Keratinocyte (primary cell): ENCODE data around the gene PRKAG2. TPM values are rescaled to one million over a fixed set of nuclear protein-coding genes. Genes with fewer than 3 reads are reported as not detected.

Experiments
- DNase-seq: peaks from one replicate; pipeline ENCODE4 v3.0.0-alpha.2; 2011; ENCODE audit warnings: low read depth, missing footprints, low spot score
- FAIRE-seq: peaks from 2 replicates; lab custom pipeline; 2011; peaks lifted over from hg19 to GRCh38; lab: Jason Lieb, UNC
- H2AFZ ChIP-seq: 2 replicates; pipeline ENCODE4 v1.6.0; 2012; ENCODE audit warnings: low read length, control low read depth, inconsistent platforms; ENCODE audit not compliant: control insufficient read depth
- H3K27ac ChIP-seq: 2 replicates; pipeline ENCODE4 v1.5.1; 2011; ENCODE audit warnings: low read length; ENCODE audit not compliant: control insufficient read depth, insufficient read depth
- H3K27me3 ChIP-seq: 3 replicates; pipeline ENCODE4 v1.6.0; 2011; ENCODE audit warnings: low read length; ENCODE audit not compliant: control insufficient read depth, insufficient read depth; ENCODE audit errors: extremely low read depth
- H3K36me3 ChIP-seq, 2 experiments: 2 replicates in 1 of 2; 3 replicates in 1 of 2; pipeline ENCODE4 v1.5.1; 2011; ENCODE audit warnings: low read length in 2 of 2, mild to moderate bottlenecking in 1 of 2; ENCODE audit not compliant: control insufficient read depth in 2 of 2, insufficient read depth in 2 of 2; ENCODE audit errors: extremely low read depth in 1 of 2
- H3K4me1 ChIP-seq: 3 replicates; pipeline ENCODE4 v1.5.1; 2011; ENCODE audit warnings: low read length; ENCODE audit not compliant: control insufficient read depth, insufficient read depth; ENCODE audit errors: extremely low read depth
- H3K4me2 ChIP-seq: 3 replicates; pipeline ENCODE4 v1.6.0; 2011; ENCODE audit warnings: low read depth, low read length; ENCODE audit not compliant: control insufficient read depth, insufficient read depth; ENCODE audit errors: extremely low read depth
- H3K4me3 ChIP-seq, 3 experiments: fragments of 200-600 bp in 1 of 3; sonication (generic) in 1 of 3; 2 replicates in 2 of 3; 3 replicates in 1 of 3; pipeline ENCODE4 v1.5.1; 2011 to 2016; ENCODE audit warnings: low read length in 3 of 3, mild to moderate bottlenecking in 3 of 3, control low read depth in 2 of 3, inconsistent platforms in 1 of 3, low read depth in 1 of 3, mixed read lengths in 1 of 3, mixed run types in 1 of 3, moderate library complexity in 1 of 3; ENCODE audit not compliant: control insufficient read depth in 2 of 3, insufficient read depth in 2 of 3; ENCODE audit errors: extremely low read depth in 1 of 3
- H3K79me2 ChIP-seq: 2 replicates; pipeline ENCODE4 v1.6.0; 2012; ENCODE audit warnings: low read length; ENCODE audit not compliant: control insufficient read depth, insufficient read depth
- H3K9ac ChIP-seq: 3 replicates; pipeline ENCODE4 v1.6.0; 2011; ENCODE audit warnings: low read length; ENCODE audit not compliant: control insufficient read depth, insufficient read depth; ENCODE audit errors: extremely low read depth
- H3K9me1 ChIP-seq: 3 replicates; pipeline ENCODE4 v1.6.0; 2011; ENCODE audit warnings: low read length; ENCODE audit not compliant: control insufficient read depth, insufficient read depth; ENCODE audit errors: extremely low read depth
- H3K9me3 ChIP-seq: 2 replicates; pipeline ENCODE4 v1.5.1; 2012; ENCODE audit warnings: low read depth, low read length; ENCODE audit not compliant: control insufficient read depth
- H4K20me1 ChIP-seq: 3 replicates; pipeline ENCODE4 v1.6.0; 2011; ENCODE audit warnings: low read length; ENCODE audit not compliant: control insufficient read depth, insufficient read depth; ENCODE audit errors: extremely low read depth
- CTCF ChIP-seq, 3 experiments: IDR thresholded peaks in 1 of 3; conservative IDR thresholded peaks in 1 of 3; optimal IDR thresholded peaks in 1 of 3; 2 replicates in 2 of 3; 3 replicates in 1 of 3; pipeline versions ENCODE3 to v1.5.1; 2011; ENCODE audit warnings: low read length in 3 of 3, mild to moderate bottlenecking in 3 of 3, moderate library complexity in 2 of 3, control low read depth in 1 of 3, inconsistent platforms in 1 of 3; ENCODE audit not compliant: insufficient read depth in 2 of 3; ENCODE audit errors: extremely low read depth in 1 of 3
- EZH2 ChIP-seq: IDR thresholded peaks from one replicate; pipeline ENCODE4 v1.6.1; 2012; ENCODE audit warnings: inconsistent platforms, mild to moderate bottlenecking, low read length, moderate library complexity
- dilution Hi-C: fragments of 300-500 bp; cut with MboI; formaldehyde crosslinking; loops from one replicate; pipeline ENCODE4 v1.7.0; 2020; ENCODE audit warnings: low sequenced_read_pairs; ENCODE audit not compliant: extremely low pct_ligation_motif_present
- polyA plus RNA-seq, 5 experiments: library from polyadenylated mRNA; depleted of rRNA in 3 of 5; stranded (reverse) in 3 of 5; stranded (forward) in 1 of 5; unstranded in 1 of 5; fragments of >200 nt; gene quantifications; 1 replicate in 1 of 5; 2 replicates in 3 of 5; 3 replicates in 1 of 5; pipeline versions ENCODE4 v1.2.1 to v1.2.3, GENCODE V29; 2011 to 2012; ENCODE audit warnings: missing spikeins in 2 of 5, low read depth in 1 of 5, low replicate concordance in 1 of 5

The PRKAG2 gene
- polyA plus RNA-seq, 1 donor (not counting 4 experiments of a cell fraction or from before 2014, with no cell fraction given), result 39.5 TPM

DNA sequence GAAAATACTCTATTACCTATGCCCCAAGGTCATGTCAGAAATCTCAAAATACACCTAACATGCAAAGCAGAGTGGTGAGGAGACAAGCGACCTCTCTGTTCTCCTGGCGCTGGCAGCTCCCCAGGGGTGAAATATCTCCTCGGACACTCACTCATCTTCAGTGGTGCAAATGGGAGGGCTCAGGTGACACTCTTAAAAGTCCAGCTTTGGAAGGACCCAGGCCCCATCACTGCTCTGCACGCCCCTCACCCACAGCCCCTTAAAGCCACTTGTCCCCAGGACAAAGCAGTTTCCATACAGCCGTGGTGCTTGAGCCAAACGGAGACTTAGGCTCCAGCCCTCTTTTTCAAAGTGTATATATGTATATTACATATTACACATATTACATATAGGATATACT is 12.4 kb downstream of the PRKAG2 start:
- no peaks in the 10 kb centered on the region for H3K9me1 ChIP-seq
- no peak overlapping the region for H3K4me3 ChIP-seq
- H3K9me3 ChIP-seq, result no peaks in the 10 kb centered on the region
- H3K4me1 ChIP-seq, result no peaks in the 10 kb centered on the region
- no peak for FAIRE-seq
- no peaks in the 10 kb centered on the region for H3K79me2 ChIP-seq
- no peak overlapping the region for H3K4me2 ChIP-seq
- no peaks in the 10 kb centered on the region for H4K20me1 ChIP-seq
- H3K36me3 ChIP-seq, result no peaks in the 10 kb centered on the region
- no peak for TF ChIP-seq EZH2
- TF ChIP-seq CTCF (optimal IDR thresholded peaks at IDR 0.05 in 1 of 3, IDR thresholded peaks at IDR 0.05 in 1 of 3, conservative IDR thresholded peaks at IDR 0.05 in 1 of 3; ENCODE audit: extremely low read depth in 1 of 3, insufficient read depth in 2 of 3, low read length in 3 of 3), result no peak
- no peak overlapping the region for H3K27ac ChIP-seq
- H3K27me3 ChIP-seq, result no peaks in the 10 kb centered on the region
- H2AFZ ChIP-seq, result no peak overlapping the region
- DNase-seq, result no peak
- dilution Hi-C loops, result no loop called here
- H3K9ac ChIP-seq, result no peak overlapping the region

GRCh38 chr7:151864081-151864480 is 12.8 kb downstream of the PRKAG2 start:
- H3K4me1 ChIP-seq, result no peaks in the 10 kb centered on the region
- H4K20me1 ChIP-seq, result no peaks in the 10 kb centered on the region
- H3K36me3 ChIP-seq, result no peaks in the 10 kb centered on the region
- no peaks in the 10 kb centered on the region for H3K9me3 ChIP-seq
- dilution Hi-C loops, result no loop called here
- TF ChIP-seq CTCF (optimal IDR thresholded peaks at IDR 0.05 in 1 of 3, IDR thresholded peaks at IDR 0.05 in 1 of 3, conservative IDR thresholded peaks at IDR 0.05 in 1 of 3; ENCODE audit: extremely low read depth in 1 of 3, insufficient read depth in 2 of 3, low read length in 3 of 3), result no peak
- no peaks in the 10 kb centered on the region for H3K27me3 ChIP-seq
- H3K4me2 ChIP-seq, result no peak overlapping the region
- no peak overlapping the region for H3K27ac ChIP-seq
- no peaks in the 10 kb centered on the region for H3K9me1 ChIP-seq
- DNase-seq (no peak), FAIRE-seq (no peak)
- H2AFZ ChIP-seq, result no peak overlapping the region
- no peak overlapping the region for H3K9ac ChIP-seq
- H3K79me2 ChIP-seq, result no peaks in the 10 kb centered on the region
- no peak overlapping the region for H3K4me3 ChIP-seq
